Measurements from ENCODE around the gene PROC.

Gene PROC

GRCh38 chr2:127429844-127430425 lies 11.7 kb downstream of the PROC start:
- H3K79me2 ChIP-seq (ENCODE audit: insufficient read depth, low read length), result no peaks in the 10 kb centered on the region
- H3K9ac ChIP-seq (ENCODE audit: low read length), result no peak overlapping the region
- no peak overlapping the region for H2AFZ ChIP-seq (ENCODE audit: low read depth, low read length, severe bottlenecking)
- no peaks in the 10 kb centered on the region for H3K9me2 ChIP-seq (replicated peaks; ENCODE audit: insufficient read depth, low read length)
- H4K20me1 ChIP-seq (ENCODE audit: low read depth, low read length), result no peaks in the 10 kb centered on the region
- H3F3A ChIP-seq (ENCODE audit: insufficient read depth), result no peaks in the 10 kb centered on the region
- H3K4me3 ChIP-seq (ENCODE audit: insufficient read depth, low read length, poor library complexity, severe bottlenecking), result no peak overlapping the region
- H3K27ac ChIP-seq (ENCODE audit: low read depth, low read length), result no peak overlapping the region
- no peaks in the 10 kb centered on the region for H3K36me3 ChIP-seq (ENCODE audit: low read length)
- H3K9me3 ChIP-seq (ENCODE audit: insufficient read depth, low read length), result no peaks in the 10 kb centered on the region
- TF ChIP-seq EZH2phosphoT487 (conservative IDR thresholded peaks at IDR 0.05; ENCODE audit: low read length) (no peak), CTCF (IDR thresholded peaks at IDR 0.05; ENCODE audit: insufficient read depth, low read length, poor library complexity, severe bottlenecking) (no peak)
- no peaks in the 10 kb centered on the region for H3K27me3 ChIP-seq (ENCODE audit: low read length)
- H3K4me2 ChIP-seq (ENCODE audit: low read depth, low read length, poor library complexity, severe bottlenecking), result no peak overlapping the region

GRCh38 chr2:127431408-127432023 lies 13.3 kb downstream of the PROC start:
- H3K27ac ChIP-seq (ENCODE audit: low read depth, low read length), result no peak overlapping the region
- H3K36me3 ChIP-seq (ENCODE audit: low read length), result no peaks in the 10 kb centered on the region
- H3F3A ChIP-seq (ENCODE audit: insufficient read depth), result no peaks in the 10 kb centered on the region
- no peak overlapping the region for H3K9ac ChIP-seq (ENCODE audit: low read length)
- H3K9me2 ChIP-seq (replicated peaks; ENCODE audit: insufficient read depth, low read length), result no peaks in the 10 kb centered on the region
- H3K79me2 ChIP-seq (ENCODE audit: insufficient read depth, low read length), result no peaks in the 10 kb centered on the region
- no peak overlapping the region for H2AFZ ChIP-seq (ENCODE audit: low read depth, low read length, severe bottlenecking)
- no peak overlapping the region for H3K4me3 ChIP-seq (ENCODE audit: insufficient read depth, low read length, poor library complexity, severe bottlenecking)
- TF ChIP-seq EZH2phosphoT487 (conservative IDR thresholded peaks at IDR 0.05; ENCODE audit: low read length), result no peak
- no peak for TF ChIP-seq CTCF (IDR thresholded peaks at IDR 0.05; ENCODE audit: insufficient read depth, low read length, poor library complexity, severe bottlenecking)
- H4K20me1 ChIP-seq (ENCODE audit: low read depth, low read length), result no peaks in the 10 kb centered on the region
- no peaks in the 10 kb centered on the region for H3K9me3 ChIP-seq (ENCODE audit: insufficient read depth, low read length)
- no peak overlapping the region for H3K4me2 ChIP-seq (ENCODE audit: low read depth, low read length, poor library complexity, severe bottlenecking)
- H3K27me3 ChIP-seq (ENCODE audit: low read length), result no peaks in the 10 kb centered on the region

- H4K20me1 ChIP-seq (ENCODE audit: low read depth, low read length), result no peaks in the 10 kb centered on the region
- H3F3A ChIP-seq (ENCODE audit: insufficient read depth), result no peaks in the 10 kb centered on the region
- no peak overlapping the region for H3K4me3 ChIP-seq (ENCODE audit: insufficient read depth, low read length, poor library complexity, severe bottlenecking)
- no peaks in the 10 kb centered on the region for H3K36me3 ChIP-seq (ENCODE audit: low read length)
- H3K9ac ChIP-seq (ENCODE audit: low read length), result no peak overlapping the region
- no peaks in the 10 kb centered on the region for H3K9me2 ChIP-seq (replicated peaks; ENCODE audit: insufficient read depth, low read length)
- H2AFZ ChIP-seq (ENCODE audit: low read depth, low read length, severe bottlenecking), result no peak overlapping the region
- H3K27me3 ChIP-seq (ENCODE audit: low read length), result no peaks in the 10 kb centered on the region
- H3K9me3 ChIP-seq (ENCODE audit: insufficient read depth, low read length), result no peaks in the 10 kb centered on the region
- TF ChIP-seq EZH2phosphoT487 (conservative IDR thresholded peaks at IDR 0.05; ENCODE audit: low read length) (no peak), CTCF (IDR thresholded peaks at IDR 0.05; ENCODE audit: insufficient read depth, low read length, poor library complexity, severe bottlenecking) (no peak)
- no peaks in the 10 kb centered on the region for H3K79me2 ChIP-seq (ENCODE audit: insufficient read depth, low read length)
- no peak overlapping the region for H3K4me2 ChIP-seq (ENCODE audit: low read depth, low read length, poor library complexity, severe bottlenecking)
- H3K27ac ChIP-seq (ENCODE audit: low read depth, low read length), result no peak overlapping the region
Observed at GRCh38 chr2:127434515-127434914, 16.3 kb downstream of the PROC start.

Measured in SU-DHL-6 (cell line).